ENCODE data around the gene MAG.

MAG gene

GRCh38 chr19:35360880-35361420 is 69.0 kb downstream of the MAG start:
- no peak overlapping the region for H3K4me2 ChIP-seq (ENCODE audit: low read length)
- no peaks in the 10 kb centered on the region for H3K4me1 ChIP-seq (ENCODE audit: insufficient read depth, low read length, severe bottlenecking)
- H3F3A ChIP-seq (ENCODE audit: insufficient read depth, low read length), result no peaks in the 10 kb centered on the region
- no peaks in the 10 kb centered on the region for H3K36me3 ChIP-seq (ENCODE audit: insufficient read depth, low read length)
- TF ChIP-seq EZH2 (IDR thresholded peaks at IDR 0.05; ENCODE audit: borderline replicate concordance, low read length) (no peak), CTCF (IDR thresholded peaks at IDR 0.05; ENCODE audit: low read length) (no peak)
- no peaks in the 10 kb centered on the region for H3K27me3 ChIP-seq (ENCODE audit: insufficient read depth, low read length)
- no peaks in the 10 kb centered on the region for H3K9me2 ChIP-seq (ENCODE audit: low read depth, low read length)
- H3K27ac ChIP-seq (ENCODE audit: low read depth, low read length, poor library complexity, severe bottlenecking), result no peak overlapping the region
- no peaks in the 10 kb centered on the region for H4K20me1 ChIP-seq (ENCODE audit: insufficient read depth, low read length)
- H3K79me2 ChIP-seq (ENCODE audit: insufficient read depth, low read length), result no peaks in the 10 kb centered on the region
- no peaks in the 10 kb centered on the region for H3K9me3 ChIP-seq (ENCODE audit: low read length)
- H2AFZ ChIP-seq (ENCODE audit: low read length), result no peak overlapping the region
- no peak overlapping the region for H3K9ac ChIP-seq (ENCODE audit: low read length)
- H3K4me3 ChIP-seq (ENCODE audit: low read depth, low read length, poor library complexity, severe bottlenecking), result no peak overlapping the region

GRCh38 chr19:35362261-35363000 is 70.5 kb downstream of the MAG start:
- no peaks in the 10 kb centered on the region for H3K36me3 ChIP-seq (ENCODE audit: insufficient read depth, low read length)
- TF ChIP-seq EZH2 (IDR thresholded peaks at IDR 0.05; ENCODE audit: borderline replicate concordance, low read length) (no peak), CTCF (IDR thresholded peaks at IDR 0.05; ENCODE audit: low read length) (no peak)
- no peaks in the 10 kb centered on the region for H4K20me1 ChIP-seq (ENCODE audit: insufficient read depth, low read length)
- H2AFZ ChIP-seq (ENCODE audit: low read length), result no peak overlapping the region
- H3K27me3 ChIP-seq (ENCODE audit: insufficient read depth, low read length), result no peaks in the 10 kb centered on the region
- no peak overlapping the region for H3K4me3 ChIP-seq (ENCODE audit: low read depth, low read length, poor library complexity, severe bottlenecking)
- no peak overlapping the region for H3K27ac ChIP-seq (ENCODE audit: low read depth, low read length, poor library complexity, severe bottlenecking)
- no peaks in the 10 kb centered on the region for H3K4me1 ChIP-seq (ENCODE audit: insufficient read depth, low read length, severe bottlenecking)
- no peaks in the 10 kb centered on the region for H3F3A ChIP-seq (ENCODE audit: insufficient read depth, low read length)
- H3K9me2 ChIP-seq (ENCODE audit: low read depth, low read length), result no peaks in the 10 kb centered on the region
- no peak overlapping the region for H3K9ac ChIP-seq (ENCODE audit: low read length)
- no peaks in the 10 kb centered on the region for H3K79me2 ChIP-seq (ENCODE audit: insufficient read depth, low read length)
- no peak overlapping the region for H3K4me2 ChIP-seq (ENCODE audit: low read length)
- no peaks in the 10 kb centered on the region for H3K9me3 ChIP-seq (ENCODE audit: low read length)

GRCh38 chr19:35363001-35363590 is 71.1 kb downstream of the MAG start:
- Histone ChIP-seq H3K4me3 (ENCODE audit: low read depth, low read length, poor library complexity, severe bottlenecking) (no peak overlapping the region), H3K27me3 (ENCODE audit: insufficient read depth, low read length) (no peaks in the 10 kb centered on the region), H3K4me2 (ENCODE audit: low read length) (no peak overlapping the region)

More at GRCh38 chr19:35363001-35363590, 71.1 kb downstream of the MAG start:
- no peak overlapping the region for H3K9ac ChIP-seq (ENCODE audit: low read length)
- no peaks in the 10 kb centered on the region for H4K20me1 ChIP-seq (ENCODE audit: insufficient read depth, low read length)
- no peak overlapping the region for H2AFZ ChIP-seq (ENCODE audit: low read length)
- no peaks in the 10 kb centered on the region for H3K79me2 ChIP-seq (ENCODE audit: insufficient read depth, low read length)
- no peaks in the 10 kb centered on the region for H3K36me3 ChIP-seq (ENCODE audit: insufficient read depth, low read length)
- H3K9me3 ChIP-seq (ENCODE audit: low read length), result no peaks in the 10 kb centered on the region
- no peaks in the 10 kb centered on the region for H3K4me1 ChIP-seq (ENCODE audit: insufficient read depth, low read length, severe bottlenecking)
- no peaks in the 10 kb centered on the region for H3K9me2 ChIP-seq (ENCODE audit: low read depth, low read length)
- TF ChIP-seq CTCF (IDR thresholded peaks at IDR 0.05; ENCODE audit: low read length) (no peak), EZH2 (IDR thresholded peaks at IDR 0.05; ENCODE audit: borderline replicate concordance, low read length) (no peak)
- H3F3A ChIP-seq (ENCODE audit: insufficient read depth, low read length), result no peaks in the 10 kb centered on the region
- H3K27ac ChIP-seq (ENCODE audit: low read depth, low read length, poor library complexity, severe bottlenecking), result no peak overlapping the region

Data from OCI-LY1 (cell line).